IMR-90 (cell line): ENCODE results near the gene TAT. TPM values are rescaled to one million over a fixed set of nuclear protein-coding genes. Genes with fewer than 3 reads are reported as not detected.

ENCODE experiments used
- ATAC-seq: fragments of 200-7000 bp; cut with Tn5 transposase; 2 replicates; pipeline ENCODE4 v1.9.1; 2020; ENCODE audit warnings: low read depth, mild to moderate bottlenecking, moderate library complexity
- BruUV-seq: library from RNA; stranded (reverse); fragments of 400-500 nt; replicated peaks from 2 replicates; lab custom pipeline; 2021; lab: Mats Ljungman, UMichigan
- CTCF ChIA-PET: fragments of 300-600 bp; formaldehyde crosslinking; extraction: SDS; loops from one replicate; lab custom pipeline; 2021; ENCODE audit warnings: antibody characterized with exemption; lab: Yijun Ruan, JAX
- POLR2A ChIA-PET: fragments of 300-600 bp; sonication (Branson Sonifier 250); formaldehyde crosslinking; loops from one replicate; lab custom pipeline; 2022; ENCODE audit warnings: antibody characterized with exemption; ENCODE audit not compliant: unreplicated experiment; lab: Charles Lee
- DNase-seq: peaks from one replicate; pipeline ENCODE4 v3.0.0; 2013
- H2AFZ ChIP-seq: replicated peaks from 2 replicates; pipeline ENCODE3; 2013; ENCODE audit warnings: low read length, mild to moderate bottlenecking; ENCODE audit not compliant: poor library complexity
- H2AK5ac ChIP-seq: 2 replicates; pipeline ENCODE4 v1.6.1; 2013; ENCODE audit warnings: low read depth, low read length, inconsistent platforms
- H2AK9ac ChIP-seq: replicated peaks from 2 replicates; pipeline ENCODE3; 2013; ENCODE audit warnings: mild to moderate bottlenecking, low read depth, low read length, moderate library complexity; ENCODE audit not compliant: poor library complexity
- H2BK120ac ChIP-seq: 2 replicates; pipeline ENCODE4 v1.6.1; 2013; ENCODE audit warnings: low read depth, low read length, inconsistent platforms
- H2BK15ac ChIP-seq: 3 replicates; pipeline ENCODE4 v1.6.1; 2013; ENCODE audit warnings: low read depth, low read length, inconsistent platforms
- H2BK20ac ChIP-seq: 2 replicates; pipeline ENCODE4 v1.6.1; 2013; ENCODE audit warnings: low read depth, mild to moderate bottlenecking, inconsistent platforms, low read length, moderate library complexity
- H2BK5ac ChIP-seq: 2 replicates; pipeline ENCODE4 v1.6.1; 2013; ENCODE audit warnings: mild to moderate bottlenecking, low read depth, low read length, inconsistent platforms; ENCODE audit not compliant: poor library complexity, severe bottlenecking
- H3K14ac ChIP-seq: replicated peaks from 2 replicates; pipeline ENCODE4 v1.6.1; 2013; ENCODE audit warnings: low read depth, low read length, inconsistent platforms
- H3K18ac ChIP-seq: 2 replicates; pipeline ENCODE4 v1.6.1; 2013; ENCODE audit warnings: low read depth, low read length, control low read depth
- H3K23ac ChIP-seq: 2 replicates; pipeline ENCODE4 v1.6.1; 2013; ENCODE audit warnings: low read depth, low read length, inconsistent platforms
- H3K27ac ChIP-seq: 2 replicates; pipeline ENCODE4 v1.5.1; 2013; ENCODE audit warnings: mild to moderate bottlenecking, control low read depth, low read length; ENCODE audit not compliant: insufficient read depth
- H3K27me3 ChIP-seq: 2 replicates; pipeline ENCODE4 v1.6.1; 2013; ENCODE audit warnings: low read length; ENCODE audit not compliant: control insufficient read depth, insufficient read depth
- H3K36me3 ChIP-seq: 2 replicates; pipeline ENCODE4 v1.6.1; 2013; ENCODE audit warnings: low read length, mixed read lengths; ENCODE audit not compliant: control insufficient read depth, insufficient read depth
- H3K4ac ChIP-seq: 2 replicates; pipeline ENCODE4 v1.6.1; 2013; ENCODE audit warnings: low read depth, low read length, inconsistent platforms
- H3K4me1 ChIP-seq: 2 replicates; pipeline ENCODE4 v1.6.1; 2013; ENCODE audit warnings: low read length, mixed read lengths; ENCODE audit not compliant: control insufficient read depth, insufficient read depth
- H3K4me2 ChIP-seq: 2 replicates; pipeline ENCODE4 v1.6.1; 2013; ENCODE audit warnings: low read depth, mild to moderate bottlenecking, control low read depth, low read length, moderate library complexity
- H3K4me3 ChIP-seq: 2 replicates; pipeline ENCODE4 v1.5.1; 2013; ENCODE audit warnings: low read depth, mild to moderate bottlenecking, control low read depth, low read length, moderate library complexity; ENCODE audit not compliant: insufficient read depth
- H3K56ac ChIP-seq: 2 replicates; pipeline ENCODE4 v1.6.1; 2013; ENCODE audit warnings: low read length, inconsistent platforms; ENCODE audit not compliant: insufficient read depth; ENCODE audit errors: extremely low read depth
- H3K79me1 ChIP-seq, 2 experiments: 2 replicates each; pipeline ENCODE4 v1.6.1; 2013; ENCODE audit warnings: low read length in 2 of 2, inconsistent platforms in 1 of 2, low read depth in 1 of 2
- H3K9ac ChIP-seq: 2 replicates; pipeline ENCODE4 v1.6.1; 2013; ENCODE audit warnings: low read depth, low read length, control low read depth
- H3K9me1 ChIP-seq: 2 replicates; pipeline ENCODE4 v1.6.1; 2013; ENCODE audit warnings: low read length, inconsistent platforms; ENCODE audit not compliant: insufficient read depth
- H3K9me3 ChIP-seq: 2 replicates; pipeline ENCODE4 v1.6.1; 2013; ENCODE audit warnings: low read length; ENCODE audit not compliant: control insufficient read depth, insufficient read depth
- H4K20me1 ChIP-seq: 2 replicates; pipeline ENCODE4 v1.6.1; 2013; ENCODE audit warnings: low read length, inconsistent platforms; ENCODE audit not compliant: insufficient read depth
- H4K5ac ChIP-seq: 2 replicates; pipeline ENCODE4 v1.6.1; 2013; ENCODE audit warnings: mild to moderate bottlenecking, low read depth, low read length, control low read depth
- H4K8ac ChIP-seq, 2 experiments: 2 replicates each; pipeline ENCODE4 v1.6.1; 2013; ENCODE audit warnings: low read depth in 2 of 2, low read length in 2 of 2, control low read depth in 1 of 2, inconsistent platforms in 1 of 2
- H4K91ac ChIP-seq: 2 replicates; pipeline ENCODE4 v1.6.1; 2013; ENCODE audit warnings: low read depth, low read length, inconsistent platforms; ENCODE audit not compliant: insufficient read depth
- BHLHE40 ChIP-seq: fragments of 150-350 bp; IDR thresholded peaks from 2 replicates; pipeline ENCODE4 v1.6.1; 2016; ENCODE audit warnings: mild to moderate bottlenecking, low read depth, low read length
- CEBPB ChIP-seq: IDR thresholded peaks from 2 replicates; pipeline ENCODE4 v1.6.1; 2012; ENCODE audit warnings: low read depth, low read length, improper control_type of control experiment
- CHD1 ChIP-seq: IDR thresholded peaks from 2 replicates; pipeline ENCODE4 v1.6.1; 2012; ENCODE audit warnings: low read depth, low read length, improper control_type of control experiment
- FOS ChIP-seq: fragments of 150-350 bp; IDR thresholded peaks from 2 replicates; pipeline ENCODE4 v1.6.1; 2016; ENCODE audit warnings: low read depth, low read length
- MAFK ChIP-seq: IDR thresholded peaks from 2 replicates; pipeline ENCODE4 v1.6.1; 2012; ENCODE audit warnings: low read depth, low read length, improper control_type of control experiment
- MAZ ChIP-seq: IDR thresholded peaks from 2 replicates; pipeline ENCODE4 v1.6.1; 2012; ENCODE audit warnings: low read depth, mild to moderate bottlenecking, low read length, improper control_type of control experiment, moderate library complexity, borderline replicate concordance
- MXI1 ChIP-seq: IDR thresholded peaks from 2 replicates; pipeline ENCODE4 v1.6.1; 2012; ENCODE audit warnings: low read depth, mild to moderate bottlenecking, low read length, moderate library complexity, borderline replicate concordance
- NFE2L2 ChIP-seq: fragments of 150-350 bp; IDR thresholded peaks from 2 replicates; pipeline ENCODE4 v1.6.1; 2016; ENCODE audit warnings: low read depth, mild to moderate bottlenecking, low read length
- POLR2A ChIP-seq: IDR thresholded peaks from 2 replicates; pipeline ENCODE4 v1.6.1; 2012; ENCODE audit warnings: mild to moderate bottlenecking, low read depth, low read length
- RAD21 ChIP-seq: IDR thresholded peaks from 2 replicates; pipeline ENCODE4 v1.6.1; 2012; ENCODE audit warnings: low read length, improper control_type of control experiment
- RCOR1 ChIP-seq: IDR thresholded peaks from 2 replicates; pipeline ENCODE4 v1.6.1; 2012; ENCODE audit warnings: mild to moderate bottlenecking, low read length, improper control_type of control experiment; ENCODE audit not compliant: insufficient replicate concordance
- RFX5 ChIP-seq: IDR thresholded peaks from 2 replicates; pipeline ENCODE4 v1.8.0; 2012; ENCODE audit warnings: low read depth, mild to moderate bottlenecking, low read length, moderate library complexity
- SMC3 ChIP-seq: fragments of 150-350 bp; IDR thresholded peaks from 2 replicates; pipeline ENCODE4 v1.6.1; 2016; ENCODE audit warnings: low read depth, mild to moderate bottlenecking, antibody characterized with exemption, low read length, moderate library complexity
- WGBS, 2 experiments: methylation state at CpG; one replicate each; pipeline versions ENCODE4 v1.1.5 to v1.1.7; 2013; ENCODE audit warnings: missing lambda C conversion rate in 2 of 2; ENCODE audit not compliant: insufficient read length in 1 of 2; ENCODE audit errors: extremely low coverage in 2 of 2; 5-methylcytosine and 5-hydroxymethylcytosine counted together
- dilution Hi-C: fragments of 300-500 bp; cut with HindIII; formaldehyde crosslinking; loops from one replicate; pipeline ENCODE4 v1.14.3; 2018; ENCODE audit warnings: low sequenced_read_pairs; ENCODE audit not compliant: unreplicated experiment
- in situ Hi-C: fragments of 300-500 bp; cut with MboI; formaldehyde crosslinking; loops from 3 replicates; pipeline ENCODE4 v1.14.3; 2019; ENCODE audit warnings: low sequenced_read_pairs, inconsistent platforms, mixed read lengths
- intact Hi-C: fragments of 100-400 bp; cut with micrococcal nuclease; formaldehyde crosslinking; loops from 2 replicates; pipeline ENCODE4 v1.10.0; 2022
- polyA plus RNA-seq, 3 experiments: library from polyadenylated mRNA; depleted of rRNA; stranded (reverse); fragments of >200 nt; gene quantifications; 2 replicates each; pipeline ENCODE4 v1.2.3, GENCODE V29; 2012; ENCODE audit warnings: low replicate concordance in 1 of 3
- total RNA-seq: library from RNA; depleted of rRNA; stranded (reverse); fragments of >200 nt; gene quantifications from 2 replicates; pipeline ENCODE4 v1.2.3, GENCODE V29; 2012
- TF ChIP-seq, protein P1 (sequence below): fragments of 150-350 bp; IDR thresholded peaks from 2 replicates; pipeline ENCODE4 v1.6.1; 2017; ENCODE audit warnings: mild to moderate bottlenecking, antibody characterized with exemption, low read length, low read depth
- TF ChIP-seq, protein P2 (sequence below): conservative IDR thresholded peaks from 2 replicates; pipeline ENCODE4 v1.5.1; 2012; ENCODE audit warnings: mild to moderate bottlenecking, low read depth, low read length, improper control_type of control experiment
- TF ChIP-seq, protein P3 (sequence below): fragments of 150-350 bp; IDR thresholded peaks from 2 replicates; pipeline ENCODE4 v1.6.1; 2016; ENCODE audit warnings: low read depth, mild to moderate bottlenecking, low read length, moderate library complexity, borderline replicate concordance

Gene TAT
- total and polyA plus RNA-seq, 2 of the 4 experiments (the other 2 are of a cell fraction) = not detected

DNA sequence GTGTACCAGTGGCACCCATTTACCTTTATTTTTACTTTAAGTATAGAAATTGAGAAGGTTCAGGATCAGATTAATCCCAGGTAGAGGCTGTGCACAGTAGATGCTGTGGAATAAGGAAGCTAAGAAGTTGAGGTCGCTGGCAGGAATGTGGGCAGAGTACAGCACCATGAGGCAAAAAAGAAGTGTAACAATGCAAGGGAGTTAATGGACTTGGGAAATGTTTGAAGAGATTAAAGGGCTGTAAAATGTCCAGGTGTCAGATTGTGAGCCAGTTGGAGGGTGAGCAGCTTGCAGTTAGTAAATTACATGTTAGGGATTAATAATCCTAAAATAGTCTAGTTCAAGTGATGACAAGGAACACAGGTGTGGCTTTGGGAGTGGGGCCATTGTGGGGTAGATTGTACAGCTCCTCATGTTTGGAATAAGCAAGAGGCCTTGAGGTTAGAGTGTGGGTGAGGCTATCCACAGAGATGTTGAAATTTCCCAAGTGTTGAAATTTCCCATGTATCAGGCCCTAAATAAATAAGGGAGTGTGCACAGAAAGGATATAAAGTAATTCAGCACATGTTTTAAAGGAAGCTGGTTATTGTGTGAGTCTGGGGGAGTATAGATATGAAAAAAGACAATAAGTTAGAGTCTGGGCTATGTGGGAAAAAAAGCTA, 21.5 kb downstream of the TAT start:
- Histone ChIP-seq H3K9ac (no peak overlapping the region), H2BK20ac (no peak overlapping the region), H2AK5ac (no peak overlapping the region), H3K9me3 (no peaks in the 10 kb centered on the region), H2AFZ (no peak overlapping the region), H3K18ac (no peak overlapping the region), H3K9me1 (no peaks in the 10 kb centered on the region), H2BK15ac (no peak overlapping the region), H3K4me3 (no peak overlapping the region), H3K4ac (no peak overlapping the region), H3K27me3 (no peaks in the 10 kb centered on the region; the same call in 1 of the 2 replicates), H3K36me3 (no peaks in the 10 kb centered on the region), H3K79me1 (no peaks in the 10 kb centered on the region), H3K4me1 (no peaks in the 10 kb centered on the region), H3K14ac (no peak overlapping the region), H3K27ac (no peak overlapping the region), H3K23ac (no peak overlapping the region), H2BK120ac (no peak overlapping the region), H4K5ac (no peak overlapping the region), H2BK5ac (no peak overlapping the region), H2AK9ac (no peak overlapping the region), H4K8ac (no peak overlapping the region), H3K4me2 (no peak overlapping the region), H3K56ac (no peak overlapping the region), H4K20me1 (no peaks in the 10 kb centered on the region), H4K91ac (no peak overlapping the region)
- BruUV-seq = no TSS peak
- POLR2A ChIA-PET = no interaction called here
- in situ Hi-C loops = no loop called here
- no peak for TF ChIP-seq MXI1
- TF ChIP-seq, protein P1, sequence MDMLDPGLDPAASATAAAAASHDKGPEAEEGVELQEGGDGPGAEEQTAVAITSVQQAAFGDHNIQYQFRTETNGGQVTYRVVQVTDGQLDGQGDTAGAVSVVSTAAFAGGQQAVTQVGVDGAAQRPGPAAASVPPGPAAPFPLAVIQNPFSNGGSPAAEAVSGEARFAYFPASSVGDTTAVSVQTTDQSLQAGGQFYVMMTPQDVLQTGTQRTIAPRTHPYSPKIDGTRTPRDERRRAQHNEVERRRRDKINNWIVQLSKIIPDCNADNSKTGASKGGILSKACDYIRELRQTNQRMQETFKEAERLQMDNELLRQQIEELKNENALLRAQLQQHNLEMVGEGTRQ = no peak
- TF ChIP-seq SMC3 = no peak
- no peak for TF ChIP-seq NFE2L2
- no peak for TF ChIP-seq RFX5
- no peak for TF ChIP-seq MAZ
- TF ChIP-seq CEBPB = no peak
- TF ChIP-seq RAD21 = no peak
- TF ChIP-seq FOS = no peak
- no peak for TF ChIP-seq CHD1
- TF ChIP-seq, protein P2, sequence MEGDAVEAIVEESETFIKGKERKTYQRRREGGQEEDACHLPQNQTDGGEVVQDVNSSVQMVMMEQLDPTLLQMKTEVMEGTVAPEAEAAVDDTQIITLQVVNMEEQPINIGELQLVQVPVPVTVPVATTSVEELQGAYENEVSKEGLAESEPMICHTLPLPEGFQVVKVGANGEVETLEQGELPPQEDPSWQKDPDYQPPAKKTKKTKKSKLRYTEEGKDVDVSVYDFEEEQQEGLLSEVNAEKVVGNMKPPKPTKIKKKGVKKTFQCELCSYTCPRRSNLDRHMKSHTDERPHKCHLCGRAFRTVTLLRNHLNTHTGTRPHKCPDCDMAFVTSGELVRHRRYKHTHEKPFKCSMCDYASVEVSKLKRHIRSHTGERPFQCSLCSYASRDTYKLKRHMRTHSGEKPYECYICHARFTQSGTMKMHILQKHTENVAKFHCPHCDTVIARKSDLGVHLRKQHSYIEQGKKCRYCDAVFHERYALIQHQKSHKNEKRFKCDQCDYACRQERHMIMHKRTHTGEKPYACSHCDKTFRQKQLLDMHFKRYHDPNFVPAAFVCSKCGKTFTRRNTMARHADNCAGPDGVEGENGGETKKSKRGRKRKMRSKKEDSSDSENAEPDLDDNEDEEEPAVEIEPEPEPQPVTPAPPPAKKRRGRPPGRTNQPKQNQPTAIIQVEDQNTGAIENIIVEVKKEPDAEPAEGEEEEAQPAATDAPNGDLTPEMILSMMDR = no peak
- TF ChIP-seq MAFK = no peak
- TF ChIP-seq, protein P3, sequence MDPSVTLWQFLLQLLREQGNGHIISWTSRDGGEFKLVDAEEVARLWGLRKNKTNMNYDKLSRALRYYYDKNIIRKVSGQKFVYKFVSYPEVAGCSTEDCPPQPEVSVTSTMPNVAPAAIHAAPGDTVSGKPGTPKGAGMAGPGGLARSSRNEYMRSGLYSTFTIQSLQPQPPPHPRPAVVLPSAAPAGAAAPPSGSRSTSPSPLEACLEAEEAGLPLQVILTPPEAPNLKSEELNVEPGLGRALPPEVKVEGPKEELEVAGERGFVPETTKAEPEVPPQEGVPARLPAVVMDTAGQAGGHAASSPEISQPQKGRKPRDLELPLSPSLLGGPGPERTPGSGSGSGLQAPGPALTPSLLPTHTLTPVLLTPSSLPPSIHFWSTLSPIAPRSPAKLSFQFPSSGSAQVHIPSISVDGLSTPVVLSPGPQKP = no peak
- no peak for TF ChIP-seq BHLHE40
- no peak for TF ChIP-seq POLR2A
- no peak for TF ChIP-seq RCOR1
- WGBS, 2 experiments = 50% methylated on average over 1 of the region's 1 CpG; no CpG with 5 or more reads in 1 of the 2 experiments
- CTCF ChIA-PET = interaction anchor here (0.8 kb wide), 1 partner anchor 55 kb away, joined by 3 read pairs; no protein-coding TSS in a partner anchor
- no peak for ATAC-seq
- intact Hi-C loops = no loop called here
- DNase-seq = no peak
- dilution Hi-C loops = no loop called here
